C4-2B (cell line): Measurements from ENCODE around the gene TBL1XR1.

ENCODE experiments used
- H3K27ac ChIP-seq: fragments of 450-650 bp; 2 replicates; pipeline ENCODE4 v1.5.1; 2017
- ZFX ChIP-seq: fragments of 450-650 bp; IDR thresholded peaks from 2 replicates; pipeline ENCODE4 v1.6.1; 2017
- TF ChIP-seq, protein P1 (sequence below): fragments of 450-650 bp; conservative IDR thresholded peaks from 2 replicates; pipeline ENCODE4 v1.5.1; 2017; ENCODE audit warnings: mild to moderate bottlenecking

Gene TBL1XR1

DNA sequence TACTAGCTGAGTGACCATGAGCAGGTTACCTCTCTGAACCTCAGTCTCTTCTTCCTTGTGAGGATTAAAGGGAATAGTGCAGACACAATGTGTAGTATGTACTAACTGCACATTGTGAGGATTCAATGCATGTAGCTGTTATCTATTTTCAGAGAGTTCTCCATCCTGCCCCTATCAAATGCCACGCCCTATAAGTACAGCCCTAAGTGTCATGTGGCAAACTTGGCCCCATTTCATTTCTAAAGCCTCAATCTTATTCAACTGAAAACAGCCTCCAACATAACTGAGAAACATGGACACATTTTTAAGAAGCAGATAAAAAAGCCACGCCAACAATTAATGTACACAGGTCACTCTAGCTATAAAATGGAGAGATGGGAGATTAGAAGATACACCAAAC lies 220.0 kb downstream of the TBL1XR1 start:
- TF ChIP-seq, protein P1, sequence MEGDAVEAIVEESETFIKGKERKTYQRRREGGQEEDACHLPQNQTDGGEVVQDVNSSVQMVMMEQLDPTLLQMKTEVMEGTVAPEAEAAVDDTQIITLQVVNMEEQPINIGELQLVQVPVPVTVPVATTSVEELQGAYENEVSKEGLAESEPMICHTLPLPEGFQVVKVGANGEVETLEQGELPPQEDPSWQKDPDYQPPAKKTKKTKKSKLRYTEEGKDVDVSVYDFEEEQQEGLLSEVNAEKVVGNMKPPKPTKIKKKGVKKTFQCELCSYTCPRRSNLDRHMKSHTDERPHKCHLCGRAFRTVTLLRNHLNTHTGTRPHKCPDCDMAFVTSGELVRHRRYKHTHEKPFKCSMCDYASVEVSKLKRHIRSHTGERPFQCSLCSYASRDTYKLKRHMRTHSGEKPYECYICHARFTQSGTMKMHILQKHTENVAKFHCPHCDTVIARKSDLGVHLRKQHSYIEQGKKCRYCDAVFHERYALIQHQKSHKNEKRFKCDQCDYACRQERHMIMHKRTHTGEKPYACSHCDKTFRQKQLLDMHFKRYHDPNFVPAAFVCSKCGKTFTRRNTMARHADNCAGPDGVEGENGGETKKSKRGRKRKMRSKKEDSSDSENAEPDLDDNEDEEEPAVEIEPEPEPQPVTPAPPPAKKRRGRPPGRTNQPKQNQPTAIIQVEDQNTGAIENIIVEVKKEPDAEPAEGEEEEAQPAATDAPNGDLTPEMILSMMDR = no peak
- TF ChIP-seq ZFX = no peak
- no peak overlapping the region for H3K27ac ChIP-seq

DNA sequence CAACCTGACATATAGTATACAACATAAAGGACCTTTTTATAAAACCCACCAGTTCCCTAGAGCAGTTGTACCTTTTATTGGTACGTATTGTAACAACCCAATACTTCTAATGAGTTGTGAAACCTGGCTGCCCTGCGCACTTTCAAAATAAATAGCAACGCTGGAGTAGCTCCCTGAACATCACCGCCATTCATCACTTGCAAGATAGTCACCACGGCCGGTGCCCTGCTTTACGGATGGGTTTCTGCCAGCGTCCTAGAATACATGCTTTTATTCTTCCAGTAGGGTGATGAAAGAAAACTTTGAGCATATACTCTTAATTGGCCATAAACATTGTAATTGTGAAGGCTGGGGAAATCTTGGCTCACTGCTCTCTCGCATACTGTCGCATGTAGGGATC lies 220.7 kb downstream of the TBL1XR1 start:
- TF ChIP-seq, protein P1 = no peak
- TF ChIP-seq ZFX = no peak
- no peak overlapping the region for H3K27ac ChIP-seq

DNA sequence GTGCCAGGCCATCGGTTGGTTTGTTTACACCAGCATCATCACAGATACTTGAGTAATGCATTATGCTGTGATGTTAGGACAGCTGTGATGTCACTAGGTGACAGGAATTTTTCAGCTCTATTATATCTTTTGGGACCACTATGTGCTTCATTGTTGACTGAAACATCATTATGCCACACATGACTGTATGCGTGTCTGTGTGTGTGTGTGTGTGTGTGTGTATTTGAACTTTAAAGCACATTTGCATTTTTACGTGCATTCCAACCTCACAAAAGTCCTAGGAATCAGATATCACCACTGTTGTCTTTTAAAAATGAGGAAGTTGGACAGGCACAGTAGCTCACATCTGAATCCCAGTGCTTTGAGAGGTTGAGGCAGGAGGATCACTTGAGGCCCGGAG lies 223.0 kb downstream of the TBL1XR1 start:
- TF ChIP-seq, protein P1 = no peak
- TF ChIP-seq ZFX = no peak

DNA sequence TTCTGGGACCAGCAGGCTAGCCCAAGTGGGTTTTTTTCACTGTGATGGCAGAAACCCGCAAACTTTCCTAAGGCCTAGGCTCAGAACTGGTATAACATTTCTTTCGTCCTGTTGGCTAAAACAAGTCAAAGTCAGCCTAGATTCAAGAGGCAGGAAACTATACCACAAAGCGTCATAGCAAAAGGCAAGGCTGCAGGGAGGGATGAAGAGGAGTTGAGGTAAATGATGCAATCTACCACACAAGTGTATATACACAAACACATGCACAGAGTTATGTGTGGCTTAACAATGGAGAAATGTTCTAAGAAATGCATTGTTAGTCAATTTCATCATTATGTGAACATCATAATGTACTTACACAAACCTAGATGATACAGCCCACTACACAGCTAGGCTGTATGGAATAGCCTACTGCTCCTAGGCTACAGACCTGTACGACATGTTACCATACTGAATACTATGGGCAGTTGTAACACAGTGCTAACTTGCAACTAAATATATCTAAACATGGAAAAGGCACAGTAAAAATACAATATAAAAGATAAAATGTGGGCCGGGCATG lies 225.6 kb downstream of the TBL1XR1 start:
- H3K27ac ChIP-seq = no peak overlapping the region
- no peak for TF ChIP-seq ZFX
- TF ChIP-seq, protein P1 = no peak

More for the DNA sequence above, 223.0 kb downstream of the TBL1XR1 start:
- H3K27ac ChIP-seq = no peak overlapping the region

DNA sequence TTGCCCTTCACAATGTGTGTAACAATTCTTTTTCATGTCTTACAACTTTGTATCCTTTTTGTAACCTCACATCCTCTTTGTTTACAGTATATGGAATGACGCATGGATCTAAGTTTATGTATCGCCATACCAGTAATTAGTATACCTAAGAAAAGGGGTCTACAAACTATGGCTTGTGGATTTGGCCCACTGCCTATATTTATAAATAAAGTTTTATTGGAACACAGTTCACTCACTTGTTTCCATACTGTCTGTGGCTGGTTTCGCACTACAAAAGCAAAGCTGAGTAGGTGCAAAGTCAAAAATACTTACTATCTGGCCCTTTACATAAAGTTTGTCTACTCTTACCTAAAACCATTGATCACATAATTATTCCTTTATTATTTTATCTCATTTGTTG lies 226.5 kb downstream of the TBL1XR1 start:
- no peak for TF ChIP-seq ZFX
- TF ChIP-seq, protein P1 = no peak
- no peak overlapping the region for H3K27ac ChIP-seq

DNA sequence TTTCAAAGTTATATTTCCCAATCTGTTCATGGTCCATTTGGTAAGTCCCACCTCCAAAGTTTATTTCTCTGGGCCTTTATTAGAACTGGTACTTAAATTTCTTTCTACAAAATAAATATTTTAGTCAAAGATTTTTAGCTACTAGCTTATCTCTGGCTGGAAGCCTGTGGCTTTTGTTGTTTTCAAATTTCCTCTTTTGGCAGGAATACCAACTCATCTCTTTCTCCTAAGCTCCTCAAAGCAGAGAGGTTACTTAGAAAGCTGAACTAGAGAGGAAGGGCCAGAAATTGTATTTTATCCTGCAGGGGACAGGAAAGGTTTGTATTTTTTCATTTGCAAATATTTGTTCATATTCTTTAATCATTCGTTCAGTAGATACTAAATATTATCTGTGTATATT lies 227.8 kb downstream of the TBL1XR1 start:
- no peak overlapping the region for H3K27ac ChIP-seq
- TF ChIP-seq ZFX = no peak
- TF ChIP-seq, protein P1 = no peak
